Measurements from ENCODE around the gene PIEZO2.

PIEZO2 gene

GRCh38 chr18:11051462-11051861 lies 97.9 kb downstream of the PIEZO2 start:
- Histone ChIP-seq H3K4me1 (ENCODE audit: control insufficient read depth, low read length) (no peaks in the 10 kb centered on the region), H4K20me1 (ENCODE audit: control insufficient read depth, insufficient read depth, low read depth, low read length) (no peaks in the 10 kb centered on the region), H3F3A (ENCODE audit: control insufficient read depth, insufficient read depth) (no peaks in the 10 kb centered on the region), H3K4me2 (ENCODE audit: low read length) (no peak overlapping the region), H3K9me3 (ENCODE audit: control insufficient read depth, insufficient read depth, low read length) (no peaks in the 10 kb centered on the region), H3K4me3 (ENCODE audit: low read length) (no peak overlapping the region), H3K36me3 (ENCODE audit: control insufficient read depth, low read length) (no peaks in the 10 kb centered on the region), H3K27ac (ENCODE audit: low read depth, low read length) (no peak overlapping the region), H3K27me3 (ENCODE audit: control insufficient read depth, low read length) (no peaks in the 10 kb centered on the region), H3K79me2 (ENCODE audit: control insufficient read depth, low read length) (no peaks in the 10 kb centered on the region), H3K9me2 (replicated peaks; ENCODE audit: control insufficient read depth, low read length) (no peaks in the 10 kb centered on the region)
- TF ChIP-seq EZH2phosphoT487 (IDR thresholded peaks at IDR 0.05; ENCODE audit: borderline replicate concordance, low read length) (no peak), CTCF (IDR thresholded peaks at IDR 0.05; ENCODE audit: low read depth, low read length, poor library complexity, severe bottlenecking) (no peak)

DNA sequence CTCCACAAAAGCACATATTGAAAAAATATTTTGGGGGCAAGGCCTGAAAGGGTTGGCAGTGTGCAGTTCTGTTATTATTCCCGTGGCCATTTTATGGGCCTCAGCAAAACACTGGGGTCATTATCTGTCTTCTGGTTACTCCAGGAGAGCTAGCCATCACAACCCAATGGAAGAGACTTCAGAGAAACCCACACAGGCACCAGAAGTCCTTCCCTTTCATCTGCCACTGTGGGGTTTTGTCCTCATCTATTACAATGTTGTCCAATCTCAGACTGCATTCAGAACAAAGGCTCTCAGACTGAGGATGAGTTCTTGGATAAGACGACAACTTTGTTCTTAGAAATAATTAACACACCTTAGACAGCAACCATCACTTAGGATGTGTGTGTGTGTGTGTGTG lies 98.4 kb downstream of the PIEZO2 start:
- no peaks in the 10 kb centered on the region for H3F3A ChIP-seq (ENCODE audit: control insufficient read depth, insufficient read depth)
- H3K4me3 ChIP-seq (ENCODE audit: low read length): no peak overlapping the region
- no peaks in the 10 kb centered on the region for H3K36me3 ChIP-seq (ENCODE audit: control insufficient read depth, low read length)
- no peaks in the 10 kb centered on the region for H3K79me2 ChIP-seq (ENCODE audit: control insufficient read depth, low read length)
- H3K4me2 ChIP-seq (ENCODE audit: low read length): no peak overlapping the region
- no peaks in the 10 kb centered on the region for H4K20me1 ChIP-seq (ENCODE audit: control insufficient read depth, insufficient read depth, low read depth, low read length)
- H3K9me3 ChIP-seq (ENCODE audit: control insufficient read depth, insufficient read depth, low read length): no peaks in the 10 kb centered on the region
- H3K27ac ChIP-seq (ENCODE audit: low read depth, low read length): no peak overlapping the region
- TF ChIP-seq CTCF (IDR thresholded peaks at IDR 0.05; ENCODE audit: low read depth, low read length, poor library complexity, severe bottlenecking) (no peak), EZH2phosphoT487 (IDR thresholded peaks at IDR 0.05; ENCODE audit: borderline replicate concordance, low read length) (no peak)
- no peaks in the 10 kb centered on the region for H3K4me1 ChIP-seq (ENCODE audit: control insufficient read depth, low read length)
- H3K27me3 ChIP-seq (ENCODE audit: control insufficient read depth, low read length): no peaks in the 10 kb centered on the region
- no peaks in the 10 kb centered on the region for H3K9me2 ChIP-seq (replicated peaks; ENCODE audit: control insufficient read depth, low read length)

DNA sequence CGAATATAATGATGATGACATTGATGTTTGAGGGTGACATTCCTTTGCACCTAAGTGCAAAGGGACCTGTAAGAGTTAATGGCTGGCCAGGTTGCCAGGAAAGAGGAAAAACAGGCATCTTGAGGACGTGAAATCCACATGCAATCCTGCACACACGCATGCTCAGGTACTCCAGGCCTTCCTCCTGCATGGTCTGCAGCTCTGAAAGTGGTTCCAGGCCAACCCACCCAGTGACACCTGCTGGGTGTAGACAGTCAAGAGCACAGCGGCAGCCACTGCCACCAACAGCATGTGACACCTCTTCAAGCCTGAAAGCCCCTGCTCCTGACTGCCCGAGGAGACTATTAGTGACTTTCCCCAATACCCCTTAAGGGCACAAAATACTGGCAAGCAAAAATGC lies 101.6 kb downstream of the PIEZO2 start:
- no peaks in the 10 kb centered on the region for H3K36me3 ChIP-seq (ENCODE audit: control insufficient read depth, low read length)
- H3K79me2 ChIP-seq (ENCODE audit: control insufficient read depth, low read length): no peaks in the 10 kb centered on the region
- H3K27me3 ChIP-seq (ENCODE audit: control insufficient read depth, low read length): no peaks in the 10 kb centered on the region
- no peak overlapping the region for H3K4me3 ChIP-seq (ENCODE audit: low read length)
- no peaks in the 10 kb centered on the region for H3K4me1 ChIP-seq (ENCODE audit: control insufficient read depth, low read length)
- no peaks in the 10 kb centered on the region for H3K9me3 ChIP-seq (ENCODE audit: control insufficient read depth, insufficient read depth, low read length)
- H3K27ac ChIP-seq (ENCODE audit: low read depth, low read length): no peak overlapping the region
- H3K4me2 ChIP-seq (ENCODE audit: low read length): no peak overlapping the region
- H3F3A ChIP-seq (ENCODE audit: control insufficient read depth, insufficient read depth): no peaks in the 10 kb centered on the region
- H3K9me2 ChIP-seq (replicated peaks; ENCODE audit: control insufficient read depth, low read length): no peaks in the 10 kb centered on the region
- H4K20me1 ChIP-seq (ENCODE audit: control insufficient read depth, insufficient read depth, low read depth, low read length): no peaks in the 10 kb centered on the region
- TF ChIP-seq EZH2phosphoT487 (IDR thresholded peaks at IDR 0.05; ENCODE audit: borderline replicate concordance, low read length) (no peak), CTCF (IDR thresholded peaks at IDR 0.05; ENCODE audit: low read depth, low read length, poor library complexity, severe bottlenecking) (no peak)

- Histone ChIP-seq H3F3A (ENCODE audit: control insufficient read depth, insufficient read depth) (no peaks in the 10 kb centered on the region), H3K9me3 (ENCODE audit: control insufficient read depth, insufficient read depth, low read length) (no peaks in the 10 kb centered on the region), H3K27me3 (ENCODE audit: control insufficient read depth, low read length) (no peaks in the 10 kb centered on the region), H3K27ac (ENCODE audit: low read depth, low read length) (no peak overlapping the region), H3K79me2 (ENCODE audit: control insufficient read depth, low read length) (no peaks in the 10 kb centered on the region), H3K9me2 (replicated peaks; ENCODE audit: control insufficient read depth, low read length) (no peaks in the 10 kb centered on the region), H3K4me1 (ENCODE audit: control insufficient read depth, low read length) (no peaks in the 10 kb centered on the region), H3K4me2 (ENCODE audit: low read length) (no peak overlapping the region), H3K36me3 (ENCODE audit: control insufficient read depth, low read length) (no peaks in the 10 kb centered on the region), H4K20me1 (ENCODE audit: control insufficient read depth, insufficient read depth, low read depth, low read length) (no peaks in the 10 kb centered on the region), H3K4me3 (ENCODE audit: low read length) (no peak overlapping the region)
- TF ChIP-seq EZH2phosphoT487 (IDR thresholded peaks at IDR 0.05; ENCODE audit: borderline replicate concordance, low read length) (no peak), CTCF (IDR thresholded peaks at IDR 0.05; ENCODE audit: low read depth, low read length, poor library complexity, severe bottlenecking) (no peak)
Measured at GRCh38 chr18:11047156-11047555, 102.2 kb downstream of the PIEZO2 start.

All from DOHH2 (cell line).